A673 (cell line): ENCODE results near the gene P2RX1. TPM values are rescaled to one million over a fixed set of nuclear protein-coding genes. Genes with fewer than 3 reads are reported as not detected.

Source experiments
- BruUV-seq: library from RNA; stranded (reverse); fragments of 400-500 nt; replicated peaks from 2 replicates; lab custom pipeline; 2021; lab: Mats Ljungman, UMichigan
- CTCF ChIA-PET: fragments of 300-600 bp; sonication (Branson Sonifier 250); formaldehyde crosslinking; loops from one replicate; lab custom pipeline; 2022; ENCODE audit warnings: antibody characterized with exemption; lab: Charles Lee
- POLR2A ChIA-PET: fragments of 300-600 bp; sonication (Branson Sonifier 250); formaldehyde crosslinking; loops from one replicate; lab custom pipeline; 2022; ENCODE audit warnings: antibody characterized with exemption; ENCODE audit not compliant: low non-redundant PET; lab: Charles Lee
- DNase-seq: peaks from one replicate; pipeline ENCODE4 v3.0.0-alpha.2; 2015; ENCODE audit warnings: low spot score
- H3K27ac ChIP-seq: fragments of 200-600 bp; sonication (generic); 2 replicates; pipeline ENCODE4 v1.5.1; 2016; ENCODE audit warnings: mixed run types, low read depth, mild to moderate bottlenecking, mixed read lengths, antibody characterized with exemption, low read length; ENCODE audit not compliant: poor library complexity, severe bottlenecking
- H3K27me3 ChIP-seq: fragments of 200-600 bp; sonication (generic); replicated peaks from 2 replicates; pipeline ENCODE4 v1.6.1; 2017; ENCODE audit warnings: mixed run types, low read depth, mild to moderate bottlenecking, mixed read lengths, antibody characterized with exemption, low read length; ENCODE audit not compliant: insufficient read depth, poor library complexity
- H3K36me3 ChIP-seq: fragments of 200-600 bp; sonication (generic); 2 replicates; pipeline ENCODE4 v1.6.1; 2016; ENCODE audit warnings: mixed run types, mild to moderate bottlenecking, mixed read lengths, antibody characterized with exemption, low read length; ENCODE audit not compliant: insufficient read depth, poor library complexity, severe bottlenecking
- H3K4me1 ChIP-seq: fragments of 200-600 bp; sonication (generic); 2 replicates; pipeline ENCODE4 v1.6.1; 2017; ENCODE audit warnings: mixed run types, mild to moderate bottlenecking, mixed read lengths, antibody characterized with exemption, low read length; ENCODE audit not compliant: insufficient read depth, poor library complexity, severe bottlenecking
- H3K4me3 ChIP-seq: fragments of 200-600 bp; sonication (generic); 2 replicates; pipeline ENCODE4 v1.5.1; 2016; ENCODE audit warnings: low read depth, mixed run types, mild to moderate bottlenecking, mixed read lengths, low read length; ENCODE audit not compliant: poor library complexity, severe bottlenecking
- H3K9me3 ChIP-seq: fragments of 200-600 bp; sonication (generic); 2 replicates; pipeline ENCODE4 v1.6.1; 2016; ENCODE audit warnings: mixed run types, low read depth, mild to moderate bottlenecking, mixed read lengths, antibody characterized with exemption, low read length; ENCODE audit not compliant: poor library complexity, severe bottlenecking
- EZH2 ChIP-seq: fragments of 200-600 bp; sonication (generic); IDR thresholded peaks from 2 replicates; pipeline ENCODE4 v1.6.1; 2017; ENCODE audit warnings: borderline replicate concordance, low read depth, mild to moderate bottlenecking, mixed read lengths, antibody characterized with exemption, low read length; ENCODE audit not compliant: poor library complexity, severe bottlenecking
- intact Hi-C: fragments of 100-400 bp; cut with micrococcal nuclease; formaldehyde crosslinking; loops from one replicate; pipeline ENCODE4 v1.10.0; 2022; ENCODE audit not compliant: unreplicated experiment
- total RNA-seq: library from RNA; stranded (reverse); gene quantifications from 2 replicates; pipeline ENCODE4 v1.2.3, GENCODE V29; 2021
- TF ChIP-seq, protein P1 (sequence below): fragments of 300-800, 200-600 bp; sonication (generic); conservative IDR thresholded peaks from 2 replicates; pipeline ENCODE4 v1.5.1; 2017; ENCODE audit warnings: low read depth, mild to moderate bottlenecking, antibody characterized with exemption, low read length, moderate library complexity, mixed read lengths

Gene P2RX1
- total RNA-seq, 1 experiment from 2014 or later: 0.24 TPM

GRCh38 chr17:3865176-3865575 is 51.1 kb downstream of the P2RX1 start:
- H3K27ac ChIP-seq: no peak overlapping the region
- no peaks in the 10 kb centered on the region for H3K27me3 ChIP-seq
- no peaks in the 10 kb centered on the region for H3K9me3 ChIP-seq
- DNase-seq: no peak
- no peak overlapping the region for H3K4me3 ChIP-seq
- ChIA-PET POLR2A (no interaction called here), CTCF (no interaction called here)
- no peaks in the 10 kb centered on the region for H3K4me1 ChIP-seq
- BruUV-seq: no TSS peak
- intact Hi-C loops: loop anchor here (10.0 kb wide), 1 partner anchor 140 kb away; no protein-coding TSS in a partner anchor
- no peaks in the 10 kb centered on the region for H3K36me3 ChIP-seq
- TF ChIP-seq, protein P1, sequence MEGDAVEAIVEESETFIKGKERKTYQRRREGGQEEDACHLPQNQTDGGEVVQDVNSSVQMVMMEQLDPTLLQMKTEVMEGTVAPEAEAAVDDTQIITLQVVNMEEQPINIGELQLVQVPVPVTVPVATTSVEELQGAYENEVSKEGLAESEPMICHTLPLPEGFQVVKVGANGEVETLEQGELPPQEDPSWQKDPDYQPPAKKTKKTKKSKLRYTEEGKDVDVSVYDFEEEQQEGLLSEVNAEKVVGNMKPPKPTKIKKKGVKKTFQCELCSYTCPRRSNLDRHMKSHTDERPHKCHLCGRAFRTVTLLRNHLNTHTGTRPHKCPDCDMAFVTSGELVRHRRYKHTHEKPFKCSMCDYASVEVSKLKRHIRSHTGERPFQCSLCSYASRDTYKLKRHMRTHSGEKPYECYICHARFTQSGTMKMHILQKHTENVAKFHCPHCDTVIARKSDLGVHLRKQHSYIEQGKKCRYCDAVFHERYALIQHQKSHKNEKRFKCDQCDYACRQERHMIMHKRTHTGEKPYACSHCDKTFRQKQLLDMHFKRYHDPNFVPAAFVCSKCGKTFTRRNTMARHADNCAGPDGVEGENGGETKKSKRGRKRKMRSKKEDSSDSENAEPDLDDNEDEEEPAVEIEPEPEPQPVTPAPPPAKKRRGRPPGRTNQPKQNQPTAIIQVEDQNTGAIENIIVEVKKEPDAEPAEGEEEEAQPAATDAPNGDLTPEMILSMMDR: no peak
- no peak for TF ChIP-seq EZH2

- Histone ChIP-seq H3K27me3 (no peaks in the 10 kb centered on the region), H3K9me3 (no peaks in the 10 kb centered on the region), H3K4me3 (no peak overlapping the region), H3K27ac (no peak overlapping the region), H3K36me3 (no peaks in the 10 kb centered on the region), H3K4me1 (no peaks in the 10 kb centered on the region)
- intact Hi-C loops: loop anchor here (10.0 kb wide), 1 partner anchor 140 kb away; no protein-coding TSS in a partner anchor
- no peak for DNase-seq
- POLR2A ChIA-PET: no interaction called here
- TF ChIP-seq, protein P1: no peak
- TF ChIP-seq EZH2: no peak
- BruUV-seq: no TSS peak
- CTCF ChIA-PET: interaction anchor here (0.7 kb wide), 1 partner anchor 12 kb away, joined by 3 read pairs; no protein-coding TSS in a partner anchor
Observed at GRCh38 chr17:3864534-3864933, 51.7 kb downstream of the P2RX1 start.

DNA sequence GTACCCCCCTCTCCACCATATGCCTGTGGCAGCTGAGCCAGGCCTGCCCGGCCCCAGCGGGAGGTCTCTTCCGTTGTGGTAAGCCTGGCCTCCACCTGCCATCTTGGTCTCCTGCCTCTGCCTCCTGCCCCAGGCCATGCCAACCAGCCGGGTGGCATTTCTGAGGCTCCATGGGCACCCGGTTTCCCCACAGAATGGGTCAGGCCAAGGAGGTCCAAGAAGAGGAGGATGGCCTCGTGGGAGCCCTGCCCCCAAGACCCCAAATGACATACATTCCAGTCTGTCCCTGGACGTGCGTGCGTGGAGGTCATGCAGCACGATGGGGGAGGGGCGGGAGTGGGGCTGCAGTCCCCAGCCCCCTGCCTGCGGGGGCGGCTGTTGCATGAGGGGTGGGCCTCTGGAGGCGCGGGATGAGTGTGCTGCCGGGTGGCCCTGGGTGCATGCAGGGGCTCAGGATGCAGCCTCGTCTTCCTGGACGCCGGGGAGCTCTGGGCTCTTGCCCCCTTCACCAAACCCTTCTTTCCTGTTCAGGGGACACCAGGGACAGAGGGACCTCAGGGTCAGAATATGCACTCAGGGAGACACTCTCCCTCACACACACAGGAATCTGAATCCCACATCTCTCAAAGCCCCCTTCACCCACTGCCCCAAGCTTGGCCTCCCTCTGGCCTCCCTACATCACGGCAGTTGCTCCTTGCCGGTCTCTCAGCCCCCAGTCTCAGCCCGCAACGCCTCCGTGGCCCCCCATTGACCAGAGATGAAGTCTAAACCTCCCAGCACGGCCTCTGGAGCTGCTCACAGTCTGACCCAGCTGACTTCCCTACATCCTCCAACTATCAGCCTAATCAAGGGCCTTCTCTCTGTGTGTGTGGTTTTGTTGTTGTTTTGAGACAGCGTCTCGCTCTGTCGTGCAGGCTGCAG is 54.2 kb downstream of the P2RX1 start:
- TF ChIP-seq, protein P1: no peak
- TF ChIP-seq EZH2: no peak
- BruUV-seq: no TSS peak
- CTCF ChIA-PET: no interaction called here

More for the DNA sequence above, 54.2 kb downstream of the P2RX1 start:
- H3K4me1 ChIP-seq: no peaks in the 10 kb centered on the region
- no peaks in the 10 kb centered on the region for H3K36me3 ChIP-seq
- no peaks in the 10 kb centered on the region for H3K27me3 ChIP-seq
- intact Hi-C loops: loop anchor here (10.0 kb wide), 1 partner anchor 143 kb away; no protein-coding TSS in a partner anchor
- H3K9me3 ChIP-seq: no peaks in the 10 kb centered on the region
- DNase-seq: no peak
- POLR2A ChIA-PET: no interaction called here
- H3K27ac ChIP-seq: no peak overlapping the region
- no peak overlapping the region for H3K4me3 ChIP-seq
